Activated naive CD8-positive, alpha-beta T cell treated with anti-CD3 and anti-CD28 coated beads, Interleukin-2, amount 10 ng/mL, durations not matched to agents 7 days and 5 days (primary cell): ENCODE data around the gene GLYATL1. TPM values are rescaled to one million over a fixed set of nuclear protein-coding genes. Genes with fewer than 3 reads are reported as not detected.
"Not testable (repeated sequence)": the region's sequence is repeated elsewhere in the genome, so short reads cannot be mapped to it uniquely, and the experiment has no call there.

Experiments
- ATAC-seq: fragments of 150-1000 bp; cut with Tn5 transposase; one replicate; pipeline ENCODE4 v1.10.0; 2021; ENCODE audit warnings: low read depth, moderate library complexity
- POLR2A ChIA-PET: fragments of 350-600 bp; sonication (Branson Sonifier 250); formaldehyde crosslinking; loops from one replicate; lab custom pipeline; 2021; ENCODE audit warnings: antibody characterized with exemption; lab: Charles Lee
- DNase-seq: peaks from one replicate; pipeline ENCODE4 v3.0.0; 2021
- H3K27ac Mint-ChIP-seq: one replicate; pipeline ENCODE4 v1.8.0; 2022; ENCODE audit warnings: mild to moderate bottlenecking, mixed read lengths
- H3K27me3 Mint-ChIP-seq: one replicate; pipeline ENCODE4 v1.8.0; 2022; ENCODE audit warnings: mild to moderate bottlenecking, moderate library complexity, mixed read lengths
- H3K36me3 Mint-ChIP-seq: one replicate; pipeline ENCODE4 v1.8.0; 2021; ENCODE audit warnings: mild to moderate bottlenecking, mixed read lengths
- H3K4me1 Mint-ChIP-seq: one replicate; pipeline ENCODE4 v1.8.0; 2021; ENCODE audit warnings: mixed read lengths
- H3K4me3 Mint-ChIP-seq: one replicate; pipeline ENCODE4 v1.8.0; 2022; ENCODE audit warnings: mild to moderate bottlenecking, moderate library complexity, mixed read lengths
- H3K9me3 Mint-ChIP-seq: one replicate; pipeline ENCODE4 v1.8.0; 2021; ENCODE audit warnings: mixed read lengths
- total RNA-seq, 2 experiments: library from RNA; stranded (reverse); gene quantifications; one replicate each; pipeline ENCODE4 v1.2.3, GENCODE V29; 2021

The GLYATL1 gene
- total RNA-seq, 2 experiments from 2014 or later: not detected

GRCh38 chr11:58992489-58992888 is 53.2 kb downstream of the GLYATL1 start:
- no peaks in the 10 kb centered on the region for H3K9me3 Mint-ChIP-seq

GRCh38 chr11:58994171-58994570 is 54.9 kb downstream of the GLYATL1 start:
- no peak for ATAC-seq
- no peak overlapping the region for H3K4me3 Mint-ChIP-seq

More at GRCh38 chr11:58992489-58992888, 53.2 kb downstream of the GLYATL1 start:
- Mint-ChIP-seq H3K4me3 (no peak overlapping the region), H3K27me3 (peaks cover 12% of the 10 kb centered on the region), H3K27ac (no peak overlapping the region), H3K36me3 (no peaks in the 10 kb centered on the region), H3K4me1 (no peaks in the 10 kb centered on the region)
- no peak for DNase-seq
- no peak for ATAC-seq
- POLR2A ChIA-PET: no interaction called here

GRCh38 chr11:58998480-58999290 is 59.4 kb downstream of the GLYATL1 start:
- no peak for DNase-seq
- no peak overlapping the region for H3K4me3 Mint-ChIP-seq
- peaks cover 13% of the 10 kb centered on the region for H3K27me3 Mint-ChIP-seq
- H3K36me3 Mint-ChIP-seq: no peaks in the 10 kb centered on the region
- no peak overlapping the region for H3K27ac Mint-ChIP-seq
- H3K4me1 Mint-ChIP-seq: no peaks in the 10 kb centered on the region
- POLR2A ChIA-PET: no interaction called here
- H3K9me3 Mint-ChIP-seq: no peaks in the 10 kb centered on the region
- ATAC-seq: no peak

More at GRCh38 chr11:58994171-58994570, 54.9 kb downstream of the GLYATL1 start:
- Mint-ChIP-seq H3K36me3 (no peaks in the 10 kb centered on the region), H3K27me3 (peaks cover 10% of the 10 kb centered on the region), H3K27ac (no peak overlapping the region), H3K9me3 (no peaks in the 10 kb centered on the region), H3K4me1 (no peaks in the 10 kb centered on the region)
- DNase-seq: no peak
- POLR2A ChIA-PET: no interaction called here

GRCh38 chr11:58999291-58999680 is 60.0 kb downstream of the GLYATL1 start:
- DNase-seq: no peak
- POLR2A ChIA-PET: no interaction called here
- Mint-ChIP-seq H3K4me3 (no peak overlapping the region), H3K27me3 (peaks cover 13% of the 10 kb centered on the region), H3K9me3 (no peaks in the 10 kb centered on the region), H3K36me3 (no peaks in the 10 kb centered on the region), H3K27ac (no peak overlapping the region), H3K4me1 (no peaks in the 10 kb centered on the region)
- ATAC-seq: no peak

- POLR2A ChIA-PET: no interaction called here
- Mint-ChIP-seq H3K36me3 (no peaks in the 10 kb centered on the region), H3K4me1 (no peaks in the 10 kb centered on the region), H3K27ac (no peak overlapping the region), H3K9me3 (no peaks in the 10 kb centered on the region), H3K27me3 (peaks cover 10% of the 10 kb centered on the region), H3K4me3 (no peak overlapping the region)
- DNase-seq: no peak
- no peak for ATAC-seq
These were observed 60.7 kb downstream of the GLYATL1 start for GRCh38 chr11:59000003-59000402.

GRCh38 chr11:59002006-59002405 is 62.7 kb downstream of the GLYATL1 start:
- DNase-seq, H3K9me3 Mint-ChIP-seq, H3K27ac Mint-ChIP-seq, ATAC-seq, H3K27me3 Mint-ChIP-seq, POLR2A ChIA-PET, H3K4me1 Mint-ChIP-seq, H3K4me3 Mint-ChIP-seq, H3K36me3 Mint-ChIP-seq: not testable (repeated sequence)

Other genes starting within 250 kb of the GLYATL1 start
- not detected for gene GLYAT, start 207.5 kb upstream of the GLYATL1 start, total RNA-seq
- not detected for gene GLYATL2, start 94.8 kb upstream of the GLYATL1 start, total RNA-seq
- gene GLYATL1B, start 146.8 kb downstream of the GLYATL1 start, total RNA-seq: not detected
- gene FAM111B, start 167.7 kb downstream of the GLYATL1 start, total RNA-seq: 10 to 100 TPM; 43.8 to 45.1 TPM
- gene FAM111A, start 203.4 kb downstream of the GLYATL1 start, total RNA-seq: 100 to 1,000 TPM; 147 to 153 TPM
- under 1 TPM; 0.47 to 0.94 TPM for gene DTX4, start 232.6 kb downstream of the GLYATL1 start, total RNA-seq